Measurements from ENCODE around the gene VIPR2. TPM values are rescaled to one million over a fixed set of nuclear protein-coding genes. Genes with fewer than 3 reads are reported as not detected.

VIPR2 gene
- total and polyA plus RNA-seq, 2 of the 13 experiments (the other 11 are each of a cell fraction or from before 2014, with no cell fraction given), result not detected

DNA sequence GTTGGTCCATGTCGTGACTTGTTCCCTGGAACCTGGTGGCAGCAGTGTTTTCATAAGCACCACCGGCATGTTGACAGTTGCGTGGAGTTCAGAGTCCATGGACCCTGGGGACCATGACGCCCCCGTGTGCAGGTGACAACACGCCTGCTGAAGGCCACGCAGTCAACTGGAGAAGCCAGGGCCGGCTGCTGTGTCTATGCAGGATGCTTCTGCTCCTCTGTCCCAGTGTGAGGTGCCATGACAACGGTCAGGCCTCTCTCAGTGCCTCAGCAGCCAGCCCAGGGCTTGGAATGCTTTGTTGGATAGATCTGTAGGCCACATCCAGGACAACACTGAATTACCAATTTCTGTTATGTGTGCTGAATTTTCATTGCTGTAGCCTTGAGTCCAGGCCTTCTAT lies 10.7 kb upstream of the VIPR2 start (continued):
- peak; percentile 17; the same call in 1 of the 2 replicates for TF ChIP-seq HDAC2 (CRISPR knock-in tag; IDR thresholded peaks at IDR 0.05)
- no peak for TF ChIP-seq FOSL1 (CRISPR knock-in tag; IDR thresholded peaks at IDR 0.05; ENCODE audit: borderline replicate concordance)
- TF ChIP-seq ADNP (CRISPR knock-in tag; IDR thresholded peaks at IDR 0.05), result no peak
- peak; percentile 39; the same call in 1 of the 2 replicates for TF ChIP-seq HES4 (CRISPR knock-in tag; IDR thresholded peaks at IDR 0.05; ENCODE audit: borderline replicate concordance)
- TF ChIP-seq, protein P1, sequence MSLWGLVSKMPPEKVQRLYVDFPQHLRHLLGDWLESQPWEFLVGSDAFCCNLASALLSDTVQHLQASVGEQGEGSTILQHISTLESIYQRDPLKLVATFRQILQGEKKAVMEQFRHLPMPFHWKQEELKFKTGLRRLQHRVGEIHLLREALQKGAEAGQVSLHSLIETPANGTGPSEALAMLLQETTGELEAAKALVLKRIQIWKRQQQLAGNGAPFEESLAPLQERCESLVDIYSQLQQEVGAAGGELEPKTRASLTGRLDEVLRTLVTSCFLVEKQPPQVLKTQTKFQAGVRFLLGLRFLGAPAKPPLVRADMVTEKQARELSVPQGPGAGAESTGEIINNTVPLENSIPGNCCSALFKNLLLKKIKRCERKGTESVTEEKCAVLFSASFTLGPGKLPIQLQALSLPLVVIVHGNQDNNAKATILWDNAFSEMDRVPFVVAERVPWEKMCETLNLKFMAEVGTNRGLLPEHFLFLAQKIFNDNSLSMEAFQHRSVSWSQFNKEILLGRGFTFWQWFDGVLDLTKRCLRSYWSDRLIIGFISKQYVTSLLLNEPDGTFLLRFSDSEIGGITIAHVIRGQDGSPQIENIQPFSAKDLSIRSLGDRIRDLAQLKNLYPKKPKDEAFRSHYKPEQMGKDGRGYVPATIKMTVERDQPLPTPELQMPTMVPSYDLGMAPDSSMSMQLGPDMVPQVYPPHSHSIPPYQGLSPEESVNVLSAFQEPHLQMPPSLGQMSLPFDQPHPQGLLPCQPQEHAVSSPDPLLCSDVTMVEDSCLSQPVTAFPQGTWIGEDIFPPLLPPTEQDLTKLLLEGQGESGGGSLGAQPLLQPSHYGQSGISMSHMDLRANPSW (CRISPR knock-in tag; IDR thresholded peaks at IDR 0.05; ENCODE audit: borderline replicate concordance), result no peak
- no peak for TF ChIP-seq SRSF4 (IDR thresholded peaks at IDR 0.05; ENCODE audit: low read depth, low read length, poor library complexity, severe bottlenecking)
- no peak for TF ChIP-seq ZEB1 (IDR thresholded peaks at IDR 0.05; ENCODE audit: insufficient replicate concordance, low read depth)
- TF ChIP-seq TBX2 (CRISPR knock-in tag; IDR thresholded peaks at IDR 0.05; ENCODE audit: borderline replicate concordance), result no peak
- TF ChIP-seq NONO (IDR thresholded peaks at IDR 0.05), result no peak
- no peak for TF ChIP-seq NONO (CRISPR knock-in tag; conservative IDR thresholded peaks at IDR 0.05)
- TF ChIP-seq, protein P2, sequence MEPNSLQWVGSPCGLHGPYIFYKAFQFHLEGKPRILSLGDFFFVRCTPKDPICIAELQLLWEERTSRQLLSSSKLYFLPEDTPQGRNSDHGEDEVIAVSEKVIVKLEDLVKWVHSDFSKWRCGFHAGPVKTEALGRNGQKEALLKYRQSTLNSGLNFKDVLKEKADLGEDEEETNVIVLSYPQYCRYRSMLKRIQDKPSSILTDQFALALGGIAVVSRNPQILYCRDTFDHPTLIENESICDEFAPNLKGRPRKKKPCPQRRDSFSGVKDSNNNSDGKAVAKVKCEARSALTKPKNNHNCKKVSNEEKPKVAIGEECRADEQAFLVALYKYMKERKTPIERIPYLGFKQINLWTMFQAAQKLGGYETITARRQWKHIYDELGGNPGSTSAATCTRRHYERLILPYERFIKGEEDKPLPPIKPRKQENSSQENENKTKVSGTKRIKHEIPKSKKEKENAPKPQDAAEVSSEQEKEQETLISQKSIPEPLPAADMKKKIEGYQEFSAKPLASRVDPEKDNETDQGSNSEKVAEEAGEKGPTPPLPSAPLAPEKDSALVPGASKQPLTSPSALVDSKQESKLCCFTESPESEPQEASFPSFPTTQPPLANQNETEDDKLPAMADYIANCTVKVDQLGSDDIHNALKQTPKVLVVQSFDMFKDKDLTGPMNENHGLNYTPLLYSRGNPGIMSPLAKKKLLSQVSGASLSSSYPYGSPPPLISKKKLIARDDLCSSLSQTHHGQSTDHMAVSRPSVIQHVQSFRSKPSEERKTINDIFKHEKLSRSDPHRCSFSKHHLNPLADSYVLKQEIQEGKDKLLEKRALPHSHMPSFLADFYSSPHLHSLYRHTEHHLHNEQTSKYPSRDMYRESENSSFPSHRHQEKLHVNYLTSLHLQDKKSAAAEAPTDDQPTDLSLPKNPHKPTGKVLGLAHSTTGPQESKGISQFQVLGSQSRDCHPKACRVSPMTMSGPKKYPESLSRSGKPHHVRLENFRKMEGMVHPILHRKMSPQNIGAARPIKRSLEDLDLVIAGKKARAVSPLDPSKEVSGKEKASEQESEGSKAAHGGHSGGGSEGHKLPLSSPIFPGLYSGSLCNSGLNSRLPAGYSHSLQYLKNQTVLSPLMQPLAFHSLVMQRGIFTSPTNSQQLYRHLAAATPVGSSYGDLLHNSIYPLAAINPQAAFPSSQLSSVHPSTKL (CRISPR knock-in tag; IDR thresholded peaks at IDR 0.05), result peak; percentile 66
- TF ChIP-seq ZNF33B (CRISPR knock-in tag; IDR thresholded peaks at IDR 0.05), result no peak
- TF ChIP-seq ZNF850 (CRISPR knock-in tag; conservative IDR thresholded peaks at IDR 0.05), result no peak
- no peak for TF ChIP-seq ZNF781 (CRISPR knock-in tag; IDR thresholded peaks at IDR 0.05; ENCODE audit: borderline replicate concordance, not compliant biosample characterization)
- TF ChIP-seq, protein P3, sequence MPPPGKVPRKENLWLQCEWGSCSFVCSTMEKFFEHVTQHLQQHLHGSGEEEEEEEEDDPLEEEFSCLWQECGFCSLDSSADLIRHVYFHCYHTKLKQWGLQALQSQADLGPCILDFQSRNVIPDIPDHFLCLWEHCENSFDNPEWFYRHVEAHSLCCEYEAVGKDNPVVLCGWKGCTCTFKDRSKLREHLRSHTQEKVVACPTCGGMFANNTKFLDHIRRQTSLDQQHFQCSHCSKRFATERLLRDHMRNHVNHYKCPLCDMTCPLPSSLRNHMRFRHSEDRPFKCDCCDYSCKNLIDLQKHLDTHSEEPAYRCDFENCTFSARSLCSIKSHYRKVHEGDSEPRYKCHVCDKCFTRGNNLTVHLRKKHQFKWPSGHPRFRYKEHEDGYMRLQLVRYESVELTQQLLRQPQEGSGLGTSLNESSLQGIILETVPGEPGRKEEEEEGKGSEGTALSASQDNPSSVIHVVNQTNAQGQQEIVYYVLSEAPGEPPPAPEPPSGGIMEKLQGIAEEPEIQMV (CRISPR knock-in tag; IDR thresholded peaks at IDR 0.05; ENCODE audit: low read depth), result no peak
- TF ChIP-seq BCL6 (CRISPR knock-in tag; IDR thresholded peaks at IDR 0.05), result no peak
- TF ChIP-seq KLF11 (CRISPR knock-in tag; IDR thresholded peaks at IDR 0.05), result no peak
- TF ChIP-seq ZBTB20 (CRISPR knock-in tag; IDR thresholded peaks at IDR 0.05; ENCODE audit: borderline replicate concordance, low read depth), result no peak
- TF ChIP-seq ZNF292 (CRISPR knock-in tag; IDR thresholded peaks at IDR 0.05; ENCODE audit: borderline replicate concordance, low read depth), result no peak
- no peak for TF ChIP-seq KLF9 (CRISPR knock-in tag; IDR thresholded peaks at IDR 0.05; ENCODE audit: low read depth)
- peak; percentile 26; the same call in 1 of the 2 replicates for TF ChIP-seq RFX3 (CRISPR knock-in tag; IDR thresholded peaks at IDR 0.05)
- TF ChIP-seq, protein P4, sequence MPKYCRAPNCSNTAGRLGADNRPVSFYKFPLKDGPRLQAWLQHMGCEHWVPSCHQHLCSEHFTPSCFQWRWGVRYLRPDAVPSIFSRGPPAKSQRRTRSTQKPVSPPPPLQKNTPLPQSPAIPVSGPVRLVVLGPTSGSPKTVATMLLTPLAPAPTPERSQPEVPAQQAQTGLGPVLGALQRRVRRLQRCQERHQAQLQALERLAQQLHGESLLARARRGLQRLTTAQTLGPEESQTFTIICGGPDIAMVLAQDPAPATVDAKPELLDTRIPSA (CRISPR knock-in tag; IDR thresholded peaks at IDR 0.05; ENCODE audit: borderline replicate concordance), result 0 out of 2 replicates have a peak, but pooled peaks have one; percentile 36
- TF ChIP-seq, protein P5, sequence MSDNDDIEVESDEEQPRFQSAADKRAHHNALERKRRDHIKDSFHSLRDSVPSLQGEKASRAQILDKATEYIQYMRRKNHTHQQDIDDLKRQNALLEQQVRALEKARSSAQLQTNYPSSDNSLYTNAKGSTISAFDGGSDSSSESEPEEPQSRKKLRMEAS (IDR thresholded peaks at IDR 0.05), result peak; percentile 34; the same call in 1 of the 2 replicates
